AG10803 (cell line): Measurements from ENCODE around the gene KIF7.

Experiments used
- DNase-seq: peaks from one replicate; pipeline ENCODE4 v3.0.0; 2010; ENCODE audit warnings: low read depth
- H3K4me3 ChIP-seq: 2 replicates; pipeline ENCODE4 v1.5.1; 2011; ENCODE audit warnings: mild to moderate bottlenecking, low read length, control low read depth
- CTCF ChIP-seq: conservative IDR thresholded peaks from 2 replicates; pipeline ENCODE4 v1.5.1; 2011; ENCODE audit warnings: mild to moderate bottlenecking, low read length, control low read depth, inconsistent platforms

KIF7 gene

DNA sequence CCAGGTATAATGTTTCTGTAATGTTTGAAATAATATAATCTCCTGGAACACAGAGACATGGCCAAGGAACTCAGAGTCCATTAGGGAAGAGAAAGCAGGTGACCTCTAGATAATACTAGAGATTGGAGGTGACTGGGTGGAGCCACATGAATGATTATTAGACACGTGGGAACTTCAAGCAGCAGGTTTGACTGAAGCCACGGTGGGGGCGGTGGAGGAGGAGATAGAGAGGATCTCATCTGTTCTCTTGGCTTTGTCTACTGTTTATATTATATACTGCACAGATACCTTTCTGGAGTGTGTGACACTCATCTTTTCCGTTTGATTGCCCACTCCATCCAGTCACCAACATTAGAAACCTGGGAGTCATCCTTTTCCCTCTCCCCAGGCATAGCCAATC, 33.7 kb downstream of the KIF7 start:
- TF ChIP-seq CTCF: no peak
- no peak overlapping the region for H3K4me3 ChIP-seq
- no peak for DNase-seq

DNA sequence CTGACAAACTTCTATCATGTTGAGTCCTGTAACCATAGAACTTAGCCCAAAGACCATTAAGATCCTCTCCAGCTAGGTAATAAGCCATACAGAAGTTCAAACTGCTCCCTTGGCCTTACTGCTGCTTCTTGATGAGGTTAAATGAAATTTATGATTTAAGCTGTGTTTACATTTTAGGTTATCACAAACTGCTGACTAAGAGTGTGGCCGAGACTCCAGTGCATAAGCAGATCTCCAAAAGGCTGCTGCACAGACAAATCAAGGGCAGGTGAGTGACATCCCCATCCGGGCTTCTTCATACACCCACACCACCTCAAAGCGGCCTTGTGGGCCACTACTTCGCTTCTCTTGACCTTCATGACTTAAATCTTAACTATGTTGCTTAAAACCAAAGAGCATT, 39.0 kb downstream of the KIF7 start:
- DNase-seq: no peak
- no peak for TF ChIP-seq CTCF
- no peak overlapping the region for H3K4me3 ChIP-seq

DNA sequence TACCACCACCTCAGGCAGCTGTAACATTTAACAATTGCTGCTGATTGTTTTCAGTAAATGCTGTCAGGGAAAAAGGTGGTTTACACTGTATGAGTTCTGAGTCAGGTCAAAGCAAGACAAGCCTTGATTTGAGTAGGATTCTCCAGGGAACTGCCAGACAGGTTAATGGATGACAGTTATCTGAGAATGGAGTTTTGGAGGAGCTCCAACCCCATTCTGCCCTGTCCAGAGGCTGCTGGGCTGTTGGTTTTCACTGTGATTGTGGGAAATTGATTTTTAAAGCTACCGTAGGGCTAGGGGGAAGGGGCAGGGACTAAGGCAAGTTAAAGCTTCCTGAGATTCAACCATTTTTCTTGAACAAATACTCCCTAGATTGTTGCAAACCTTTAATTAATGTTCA, 40.1 kb downstream of the KIF7 start:
- H3K4me3 ChIP-seq: no peak overlapping the region
- no peak for TF ChIP-seq CTCF
- DNase-seq: no peak

DNA sequence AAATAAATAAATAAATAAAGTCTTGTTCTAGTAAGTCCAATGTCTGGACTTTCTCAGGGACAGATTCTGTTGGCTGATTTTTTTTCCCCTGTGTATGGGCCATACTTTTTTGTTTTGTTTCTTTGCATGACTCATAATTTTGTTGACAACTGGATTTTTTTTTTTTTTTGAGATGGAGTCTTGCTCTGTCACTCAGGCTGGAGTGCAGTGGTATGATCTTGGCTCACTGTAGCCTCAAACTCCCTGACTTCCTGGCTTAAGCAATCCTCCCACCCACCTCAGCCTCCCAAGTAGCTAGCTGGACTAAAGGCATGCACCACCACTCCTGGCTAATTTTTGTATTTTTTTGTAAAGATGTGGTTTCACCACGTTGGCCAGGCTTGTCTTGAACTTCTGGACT, 41.1 kb downstream of the KIF7 start:
- H3K4me3 ChIP-seq: no peak overlapping the region
- no peak for TF ChIP-seq CTCF
- DNase-seq: no peak

- H3K4me3 ChIP-seq: no peak overlapping the region
- TF ChIP-seq CTCF: no peak
- no peak for DNase-seq
These were observed 42.2 kb downstream of the KIF7 start for GRCh38 chr15:89613031-89613430.

- TF ChIP-seq CTCF: no peak
- H3K4me3 ChIP-seq: no peak overlapping the region
- no peak for DNase-seq
These were observed 44.0 kb downstream of the KIF7 start for GRCh38 chr15:89611317-89611716.

GRCh38 chr15:89599021-89599420, 56.2 kb downstream of the KIF7 start:
- DNase-seq: peak; percentile 40
- TF ChIP-seq CTCF: no peak
- H3K4me3 ChIP-seq: no peak overlapping the region
